ENCODE measurements around the gene PAK6.

The PAK6 gene

DNA sequence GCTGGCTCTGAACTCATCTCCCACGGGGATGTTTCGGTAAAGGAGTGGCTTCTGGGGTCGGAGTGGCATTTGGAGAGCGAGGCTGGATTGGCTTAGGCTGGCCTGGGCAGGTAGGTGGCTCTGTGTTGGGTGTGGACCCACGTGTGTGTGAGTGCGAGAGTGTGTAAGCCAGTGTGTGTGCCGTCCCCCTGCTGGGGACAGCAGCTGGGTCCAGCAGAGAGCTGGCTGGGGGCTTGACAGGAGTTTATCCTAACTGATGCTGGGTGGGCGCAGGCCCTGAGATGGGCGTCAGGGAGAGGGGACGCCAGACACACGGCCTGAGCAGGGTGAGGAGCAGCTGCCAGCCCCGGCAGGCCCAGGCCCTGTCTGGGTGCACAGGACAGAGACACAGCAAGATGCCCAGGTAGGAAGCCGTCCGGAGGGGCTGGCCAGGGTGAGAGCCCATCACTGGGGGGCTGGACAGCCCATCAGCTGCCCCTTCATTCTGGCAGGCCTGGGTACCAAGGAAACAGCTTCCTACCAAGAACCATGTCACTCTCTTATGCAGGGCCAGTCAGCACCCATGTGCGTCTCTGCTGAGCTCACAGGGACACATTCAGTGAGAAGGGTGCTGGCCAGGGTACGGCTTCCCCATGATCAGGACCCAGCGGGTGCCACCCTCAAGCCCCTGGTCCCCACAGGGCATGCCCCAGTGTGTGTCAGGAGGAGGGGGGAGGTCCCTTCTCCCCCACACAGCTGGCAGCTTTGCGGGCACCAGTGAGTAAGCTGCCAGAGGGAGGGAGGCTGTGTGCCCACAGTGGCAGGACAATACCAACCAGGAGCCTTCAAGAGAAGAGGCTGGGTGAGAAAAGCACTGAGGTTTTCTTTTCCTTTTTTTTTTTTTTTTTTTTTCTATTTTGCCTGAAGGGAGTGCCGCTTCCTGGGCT lies 1.1 kb downstream of the PAK6 start:
- DNase-seq, result no peak
- in situ Hi-C loops (cut with MboI; ENCODE audit: low pct_unique_long_range_greater_than_20kb, low sequenced_read_pairs), result no loop called here

DNA sequence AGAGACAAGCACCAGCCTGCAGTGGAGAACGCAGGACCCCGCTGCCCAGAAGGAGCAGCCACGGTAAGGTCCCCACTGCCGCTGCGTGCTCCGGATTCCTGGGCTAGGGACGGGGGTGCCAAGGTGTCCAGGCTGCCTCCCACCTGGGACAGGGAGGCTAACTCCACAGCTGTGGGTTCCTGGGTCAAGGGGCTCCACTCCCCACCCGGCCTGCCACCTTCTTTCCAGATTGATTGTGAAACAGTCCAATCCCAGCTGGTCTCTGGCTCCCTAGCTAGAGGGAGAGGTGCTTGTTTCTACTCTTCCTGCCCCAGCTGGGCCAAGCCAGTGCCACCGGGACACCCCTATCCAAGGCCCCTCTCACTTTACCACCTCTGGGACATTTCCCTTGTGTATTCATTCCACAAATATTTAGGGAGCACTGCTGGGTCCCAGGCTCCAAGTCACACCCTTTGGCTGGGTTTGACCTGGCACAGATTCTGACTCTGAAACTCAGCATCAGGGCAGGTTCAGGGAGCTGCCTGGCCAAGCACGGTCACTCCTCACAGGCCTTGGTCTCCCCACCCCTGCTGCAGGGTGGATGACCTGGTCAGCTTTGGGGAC lies 1.9 kb downstream of the PAK6 start:
- in situ Hi-C loops (cut with MboI; ENCODE audit: low pct_unique_long_range_greater_than_20kb, low sequenced_read_pairs), result no loop called here
- DNase-seq, result no peak

GRCh38 chr15:40241269-40242212 lies 2.7 kb downstream of the PAK6 start:
- in situ Hi-C loops (cut with MboI; ENCODE audit: low pct_unique_long_range_greater_than_20kb, low sequenced_read_pairs), result no loop called here
- DNase-seq, result no peak

DNA sequence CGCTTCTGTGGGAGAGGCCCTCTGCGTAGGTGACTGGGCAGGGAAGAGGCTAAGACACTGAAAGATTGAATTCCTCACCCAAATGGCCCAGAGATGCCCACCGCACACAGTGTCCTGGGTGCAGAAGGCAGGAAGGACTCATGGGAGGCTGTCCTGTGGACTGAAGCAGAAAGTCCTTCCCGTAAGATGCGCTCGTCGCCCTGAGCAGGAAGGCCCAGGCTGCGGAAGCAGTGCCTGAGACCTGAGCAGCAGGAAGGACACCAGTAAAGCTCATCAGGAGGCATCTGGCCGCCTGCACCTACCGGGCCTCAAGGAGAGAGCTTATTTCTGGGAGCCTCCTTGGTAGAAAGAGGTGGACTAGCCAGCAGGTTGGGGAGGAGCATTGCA lies 3.3 kb downstream of the PAK6 start:
- in situ Hi-C loops (cut with MboI; ENCODE audit: low pct_unique_long_range_greater_than_20kb, low sequenced_read_pairs), result no loop called here
- DNase-seq, result no peak

GRCh38 chr15:40242601-40243000 lies 3.7 kb downstream of the PAK6 start:
- in situ Hi-C loops (cut with MboI; ENCODE audit: low pct_unique_long_range_greater_than_20kb, low sequenced_read_pairs), result no loop called here
- DNase-seq, result no peak

DNA sequence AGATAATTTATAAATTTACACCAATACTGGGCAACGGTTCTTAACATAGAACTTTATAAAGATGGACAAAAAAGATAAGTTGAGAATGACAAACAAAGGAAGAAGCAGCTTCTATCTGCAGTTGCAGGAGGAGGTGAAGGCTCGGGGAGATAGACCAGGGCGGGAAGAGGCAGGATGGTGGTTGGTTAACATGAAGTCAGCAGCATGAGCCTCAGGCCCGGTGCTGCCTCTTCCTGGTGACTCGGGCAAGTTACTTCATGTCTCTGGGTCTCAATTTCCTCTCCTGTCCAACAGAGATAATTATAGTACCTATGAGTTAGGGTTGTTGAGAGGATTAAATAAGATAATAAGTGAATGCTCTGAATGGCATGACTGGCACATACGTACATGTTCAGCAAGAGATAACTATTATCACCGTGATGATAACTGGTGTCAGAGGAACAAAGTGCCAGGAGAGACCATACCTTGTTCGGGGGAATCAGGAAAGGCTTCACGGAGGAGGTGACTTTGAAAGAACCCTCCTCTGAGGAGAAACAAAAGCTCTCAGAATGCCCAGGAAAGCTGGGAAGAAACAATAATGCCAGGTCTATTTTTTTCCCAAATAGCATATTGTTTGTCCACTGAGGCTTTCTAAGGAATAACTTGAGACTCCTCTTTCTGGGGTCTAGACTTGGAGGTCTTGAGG lies 4.4 kb downstream of the PAK6 start:
- in situ Hi-C loops (cut with MboI; ENCODE audit: low pct_unique_long_range_greater_than_20kb, low sequenced_read_pairs), result no loop called here
- peak; percentile 33 for DNase-seq

- in situ Hi-C loops (cut with MboI; ENCODE audit: low pct_unique_long_range_greater_than_20kb, low sequenced_read_pairs), result no loop called here
Observed at GRCh38 chr15:40244961-40245523, 6.2 kb downstream of the PAK6 start.

DNA sequence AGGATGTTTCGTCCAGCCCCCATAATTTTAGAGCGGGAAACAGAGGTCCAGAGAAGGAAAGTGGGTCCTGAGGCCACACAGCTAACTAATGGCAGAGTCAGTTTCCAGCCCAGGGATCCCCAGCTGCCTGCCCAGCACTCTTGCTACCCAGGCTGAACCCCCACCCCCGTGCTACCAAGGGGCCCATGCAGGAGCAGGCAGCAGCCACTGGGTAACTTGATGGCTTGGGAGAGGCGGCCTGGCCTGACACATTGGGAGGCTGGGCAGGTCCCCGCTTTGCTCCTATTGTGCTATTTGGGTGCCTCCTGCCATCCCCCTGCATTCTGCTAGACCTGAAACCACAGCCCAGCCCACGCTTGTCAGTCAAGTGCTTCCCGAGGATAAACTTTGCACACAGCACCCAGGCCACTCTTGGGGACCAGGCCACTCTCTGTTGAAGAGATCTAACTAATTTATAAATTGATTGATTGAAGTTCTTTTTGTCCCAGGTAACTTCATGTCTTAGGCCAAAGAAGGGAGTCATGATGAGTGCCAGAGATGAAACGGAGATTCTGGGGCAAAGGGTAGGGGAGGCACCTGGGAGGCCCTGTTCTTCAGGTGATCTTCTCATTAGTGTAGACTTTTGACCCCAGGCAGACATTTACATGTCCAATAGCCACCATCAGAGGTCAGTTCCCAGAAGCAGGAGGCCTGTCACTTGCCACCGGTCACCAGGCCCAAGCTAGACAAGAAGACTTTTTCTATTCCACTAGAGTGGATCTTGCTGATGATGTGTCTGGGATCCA lies 7.0 kb downstream of the PAK6 start:
- DNase-seq, result no peak
- in situ Hi-C loops (cut with MboI; ENCODE audit: low pct_unique_long_range_greater_than_20kb, low sequenced_read_pairs), result no loop called here

More at GRCh38 chr15:40244961-40245523, 6.2 kb downstream of the PAK6 start:
- no peak for DNase-seq

GRCh38 chr15:40246496-40247280 lies 7.8 kb downstream of the PAK6 start:
- in situ Hi-C loops (cut with MboI; ENCODE audit: low pct_unique_long_range_greater_than_20kb, low sequenced_read_pairs), result no loop called here
- DNase-seq, result no peak

DNA sequence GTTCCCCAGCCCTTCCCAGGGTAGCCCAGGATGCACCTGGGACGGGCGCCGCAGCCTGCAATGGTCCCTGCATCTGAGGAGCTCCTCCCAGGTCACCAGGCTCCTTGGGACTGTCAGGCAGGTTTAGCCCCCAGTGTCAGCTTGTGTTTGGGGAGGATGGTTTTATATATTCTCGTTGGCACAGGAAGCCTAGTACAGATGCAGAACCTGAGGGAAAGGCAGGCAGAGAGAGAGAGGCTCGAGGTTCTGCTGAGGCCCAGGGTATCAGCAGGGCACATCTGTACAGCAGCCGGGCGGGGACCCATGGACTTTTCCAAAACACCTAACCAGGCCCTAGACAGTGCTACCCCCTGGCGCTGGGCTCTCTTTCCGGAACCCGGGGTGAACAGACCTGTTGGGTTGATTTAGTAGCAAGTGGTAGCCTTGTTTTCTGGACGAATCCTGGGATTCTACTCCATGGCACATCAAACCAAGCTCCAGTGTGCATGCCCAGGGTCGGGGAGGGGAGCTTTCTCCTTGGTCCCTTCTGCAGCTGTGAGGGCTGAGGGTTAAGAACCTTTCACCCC lies 8.6 kb downstream of the PAK6 start:
- DNase-seq, result no peak
- in situ Hi-C loops (cut with MboI; ENCODE audit: low pct_unique_long_range_greater_than_20kb, low sequenced_read_pairs), result no loop called here

DNA sequence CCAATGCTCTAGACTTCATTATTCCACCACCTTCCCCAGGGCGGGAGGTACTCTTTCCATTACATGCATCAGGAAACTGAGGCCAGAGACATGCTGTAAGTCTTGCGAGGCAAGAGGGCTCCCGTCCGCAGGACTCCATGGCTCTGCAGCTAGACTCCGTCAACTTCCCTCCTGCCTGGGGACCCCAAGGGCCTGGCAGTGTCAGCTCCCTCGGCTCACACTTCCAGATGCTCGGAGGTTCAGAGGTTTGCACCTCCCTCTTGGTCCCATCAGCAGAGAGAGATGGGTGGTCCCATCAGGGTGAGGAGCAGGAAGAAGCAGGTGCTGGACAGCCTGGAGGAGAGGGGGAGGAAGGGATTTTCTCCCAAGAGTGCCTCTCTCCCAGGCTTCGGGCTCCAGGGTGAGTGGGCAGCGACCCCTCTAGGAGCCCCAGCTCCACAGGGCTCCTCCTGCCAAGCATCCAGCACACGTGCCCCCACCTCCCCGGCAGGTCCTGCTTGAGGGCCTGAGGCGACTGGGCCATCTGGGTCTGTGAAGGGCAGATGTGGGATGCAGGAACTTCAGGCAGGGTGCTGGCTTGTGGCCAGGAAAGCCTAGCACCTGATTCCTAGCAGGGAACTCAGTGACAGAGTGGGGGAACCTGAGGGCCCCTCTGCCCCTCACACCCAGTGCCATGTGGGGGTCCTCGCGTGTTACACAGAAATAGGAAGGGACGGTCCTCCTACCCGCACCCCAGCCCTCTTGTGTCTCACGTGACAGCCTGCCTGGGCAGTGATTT lies 9.3 kb downstream of the PAK6 start:
- no peak for DNase-seq
- in situ Hi-C loops (cut with MboI; ENCODE audit: low pct_unique_long_range_greater_than_20kb, low sequenced_read_pairs), result no loop called here

GRCh38 chr15:40249477-40250303 lies 10.8 kb downstream of the PAK6 start:
- in situ Hi-C loops (cut with MboI; ENCODE audit: low pct_unique_long_range_greater_than_20kb, low sequenced_read_pairs), result loop anchor here (25.0 kb wide), 1 partner anchor 462 kb away; the partner anchor contains the start of gene FSIP1
- peak; percentile 39 for DNase-seq

GRCh38 chr15:40250304-40250656 lies 11.4 kb downstream of the PAK6 start:
- in situ Hi-C loops (cut with MboI; ENCODE audit: low pct_unique_long_range_greater_than_20kb, low sequenced_read_pairs), result loop anchor here (25.0 kb wide), 1 partner anchor 463 kb away; the partner anchor contains the start of gene FSIP1
- DNase-seq, result no peak

DNA sequence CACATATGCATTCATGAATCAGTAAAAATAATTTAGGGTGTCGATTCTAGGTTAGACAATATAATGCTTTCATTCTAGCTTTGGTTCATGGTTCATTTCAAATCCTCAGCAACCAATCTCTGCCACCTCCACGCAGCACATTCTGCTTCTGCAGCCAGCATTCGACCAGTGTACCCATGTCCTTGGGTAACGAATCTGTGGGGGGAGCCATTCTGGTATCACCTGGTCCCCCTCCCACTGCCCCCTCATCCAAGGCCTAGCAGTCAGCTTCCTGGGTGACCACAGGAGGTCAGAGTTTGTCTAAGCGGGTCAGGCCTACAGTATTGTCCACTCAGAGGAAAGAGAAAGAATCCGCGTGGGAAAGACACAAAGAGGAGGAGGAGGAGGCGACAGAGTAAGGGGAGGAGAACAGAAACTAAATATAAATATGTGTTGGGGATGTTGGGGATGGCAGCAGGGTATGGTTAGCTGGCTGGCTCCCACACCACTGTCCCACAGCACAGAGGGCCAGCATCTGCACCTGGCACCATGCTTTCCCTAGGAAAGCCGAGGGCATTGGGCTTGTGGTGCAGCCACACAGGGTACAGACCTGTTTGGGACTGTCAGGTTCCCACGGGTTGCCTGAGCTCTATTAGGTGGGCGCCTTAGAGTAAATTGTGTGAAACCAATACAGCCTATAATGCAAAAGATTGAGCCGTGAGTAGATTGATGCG lies 12.1 kb downstream of the PAK6 start:
- no peak for DNase-seq
- in situ Hi-C loops (cut with MboI; ENCODE audit: low pct_unique_long_range_greater_than_20kb, low sequenced_read_pairs), result loop anchor here (25.0 kb wide), 1 partner anchor 464 kb away; the partner anchor contains the start of gene FSIP1

Measured in KBM-7 (cell line).